Endothelial cell of umbilical vein (primary cell): ENCODE results near the gene MCF2L.

ENCODE experiments used
- CTCF ChIP-seq, 2 donors: IDR thresholded peaks; 1 replicate in 1 of 2; 2 replicates in 1 of 2; pipeline ENCODE4 v1.5.1; 2011; ENCODE audit warnings: low read length in 2 of 2, mild to moderate bottlenecking in 2 of 2, moderate library complexity in 2 of 2, control low read depth in 1 of 2, inconsistent platforms in 1 of 2, low read depth in 1 of 2; ENCODE audit not compliant: insufficient read depth in 1 of 2; ENCODE audit errors: extremely low read depth in 1 of 2
- EZH2 ChIP-seq: IDR thresholded peaks from 2 replicates; pipeline ENCODE4 v1.6.1; 2012; ENCODE audit warnings: borderline replicate concordance, low read depth, mild to moderate bottlenecking, moderate library complexity, low read length, inconsistent platforms; ENCODE audit not compliant: severe bottlenecking
- FOS ChIP-seq: IDR thresholded peaks from 2 replicates; pipeline ENCODE4 v1.6.1; 2011; ENCODE audit warnings: mild to moderate bottlenecking, low read length, moderate library complexity, borderline replicate concordance; ENCODE audit not compliant: insufficient read depth
- GATA2 ChIP-seq: IDR thresholded peaks from 2 replicates; pipeline ENCODE4 v1.7.0; 2011; ENCODE audit warnings: low read depth, mild to moderate bottlenecking, moderate library complexity, mixed read lengths, low read length; ENCODE audit not compliant: insufficient read length, insufficient read depth
- JUN ChIP-seq: IDR thresholded peaks from 2 replicates; pipeline ENCODE4 v1.6.1; 2011; ENCODE audit warnings: borderline replicate concordance, low read depth; ENCODE audit not compliant: insufficient read length, insufficient read depth
- MAX ChIP-seq: IDR thresholded peaks from 2 replicates; pipeline ENCODE4 v1.6.1; 2011; ENCODE audit not compliant: insufficient read depth, insufficient read length
- MYC ChIP-seq: IDR thresholded peaks from one replicate; pipeline ENCODE4 v1.6.1; 2011; ENCODE audit warnings: mild to moderate bottlenecking, low read depth, low read length
- POLR2A ChIP-seq: IDR thresholded peaks from 2 replicates; pipeline ENCODE4 v1.6.1; 2012; ENCODE audit warnings: low read depth, mild to moderate bottlenecking, control low read depth, low read length
- POLR2AphosphoS5 ChIP-seq: IDR thresholded peaks from 2 replicates; pipeline ENCODE4 v1.6.1; 2012; ENCODE audit warnings: low read depth, mild to moderate bottlenecking, control low read depth, low read length, moderate library complexity; ENCODE audit not compliant: insufficient read depth

GRCh38 chr13:113095146-113096051 lies 126.4 kb downstream of the MCF2L start:
- TF ChIP-seq CTCF (IDR thresholded peaks at IDR 0.05; ENCODE audit: extremely low read depth in 1 of 2, insufficient read depth in 1 of 2, low read depth in 1 of 2, low read length in 2 of 2), result no peak
- no peak for TF ChIP-seq POLR2AphosphoS5
- TF ChIP-seq EZH2, result no peak
- TF ChIP-seq POLR2A, result no peak
- no peak for TF ChIP-seq JUN
- no peak for TF ChIP-seq GATA2
- TF ChIP-seq MYC, result no peak
- TF ChIP-seq MAX, result no peak
- TF ChIP-seq FOS, result no peak
